ENCODE results near the gene LSM4. TPM values are rescaled to one million over a fixed set of nuclear protein-coding genes. Genes with fewer than 3 reads are reported as not detected.

The LSM4 gene
- total and polyA plus RNA-seq, 2 of the 13 experiments (the other 11 are each of a cell fraction or from before 2014, with no cell fraction given): 65.8 to 166 TPM

GRCh38 chr19:18282021-18282787, 40.7 kb downstream of the LSM4 start (continued):
- TF ChIP-seq ZNF430 (CRISPR knock-in tag; IDR thresholded peaks at IDR 0.05): 0 out of 2 replicates have a peak, but pooled peaks have one; percentile 60
- 0 out of 2 replicates have a peak, but pooled peaks have one; percentile 5 for TF ChIP-seq BCL6 (CRISPR knock-in tag; IDR thresholded peaks at IDR 0.05)
- no peak; the same call in 1 of the 2 replicates for TF ChIP-seq ARID4A (CRISPR knock-in tag; IDR thresholded peaks at IDR 0.05; ENCODE audit: borderline replicate concordance)
- peak; percentile 37; the same call in 1 of the 2 replicates for TF ChIP-seq ELF1 (CRISPR knock-in tag; IDR thresholded peaks at IDR 0.05)
- TF ChIP-seq ZNF468 (CRISPR knock-in tag; IDR thresholded peaks at IDR 0.05): peak; percentile 49; the same call in 1 of the 2 replicates
- peak; percentile 14; the same call in 1 of the 2 replicates for TF ChIP-seq ZNF563 (CRISPR knock-in tag; IDR thresholded peaks at IDR 0.05)
- TF ChIP-seq ELF3 (CRISPR knock-in tag; IDR thresholded peaks at IDR 0.05): peak; percentile 13
- TF ChIP-seq TIGD3 (CRISPR knock-in tag; IDR thresholded peaks at IDR 0.05; ENCODE audit: borderline replicate concordance): 0 out of 2 replicates have a peak, but pooled peaks have one; percentile 87
- 0 out of 2 replicates have a peak, but pooled peaks have one; percentile 13 for TF ChIP-seq SIN3A (IDR thresholded peaks at IDR 0.05; ENCODE audit: borderline replicate concordance, low read depth, low read length)
- TF ChIP-seq POLR2A (IDR thresholded peaks at IDR 0.05; ENCODE audit: insufficient read depth in 1 of 2, low read depth in 2 of 2, low read length in 2 of 2): peak in 1 of 2 experiments; percentile 88; a peak in 2 of 4 replicates
- no peak for TF ChIP-seq RFX3 (CRISPR knock-in tag; IDR thresholded peaks at IDR 0.05)
- TF ChIP-seq ZNF547 (CRISPR knock-in tag; IDR thresholded peaks at IDR 0.05): 0 out of 2 replicates have a peak, but pooled peaks have one; percentile 70
- no peak for TF ChIP-seq GLI4 (CRISPR knock-in tag; IDR thresholded peaks at IDR 0.05; ENCODE audit: borderline replicate concordance)
- peak; percentile 75 for TF ChIP-seq PATZ1 (CRISPR knock-in tag; IDR thresholded peaks at IDR 0.05)
- no peak for TF ChIP-seq SOX6 (IDR thresholded peaks at IDR 0.05)
- TF ChIP-seq SOX6 (CRISPR knock-in tag; IDR thresholded peaks at IDR 0.05): peak; percentile 49
- TF ChIP-seq DNMT3B (CRISPR knock-in tag; conservative IDR thresholded peaks at IDR 0.05): 0 out of 2 replicates have a peak, but pooled peaks have one; percentile 14
- peak; percentile 65; the same call in 1 of the 2 replicates for TF ChIP-seq POLR2G (IDR thresholded peaks at IDR 0.05; ENCODE audit: low read depth, low read length)
- no peak for TF ChIP-seq AGO1 (IDR thresholded peaks at IDR 0.05; ENCODE audit: low read depth, low read length, poor library complexity, severe bottlenecking)
